Mammary epithelial cell (primary cell): ENCODE results near the gene SPIB.

Experiments used
- CTCF ChIP-seq, 2 donors: IDR thresholded peaks in 1 of 2; conservative IDR thresholded peaks in 1 of 2; 2 replicates each; pipeline ENCODE4 v1.5.1; 2011 to 2012; ENCODE audit warnings: inconsistent platforms in 2 of 2, low read length in 2 of 2, mild to moderate bottlenecking in 2 of 2, control low read depth in 1 of 2, low read depth in 1 of 2; ENCODE audit not compliant: insufficient read depth in 1 of 2; ENCODE audit errors: extremely low read depth in 1 of 2
- EZH2 ChIP-seq: IDR thresholded peaks from 2 replicates; pipeline ENCODE4 v1.6.1; 2012; ENCODE audit warnings: low read length, inconsistent platforms, borderline replicate concordance

GRCh38 chr19:50464348-50464747, 45.6 kb downstream of the SPIB start:
- TF ChIP-seq CTCF (conservative IDR thresholded peaks at IDR 0.05 in 1 of 2, IDR thresholded peaks at IDR 0.05 in 1 of 2; ENCODE audit: extremely low read depth in 1 of 2, insufficient read depth in 1 of 2, low read depth in 1 of 2, low read length in 2 of 2) = no peak
- TF ChIP-seq EZH2 = no peak
